Osteoblast (primary cell): Measurements from ENCODE around the gene UBXN10. TPM values are rescaled to one million over a fixed set of nuclear protein-coding genes. Genes with fewer than 3 reads are reported as not detected.

Experiments
- total RNA-seq: library from RNA; depleted of rRNA; stranded (reverse); fragments of >200 nt; gene quantifications from 2 replicates; pipeline ENCODE4 v1.2.3, GENCODE V29; 2012

The UBXN10 gene
- total RNA-seq, 1 donor, result under 0.01 TPM

Other genes starting within 250 kb of the UBXN10 start
- gene PLA2G2A, start 206.5 kb upstream of the UBXN10 start, total RNA-seq, result not detected in 2 replicates
- gene PLA2G5, start 115.9 kb upstream of the UBXN10 start, total RNA-seq, result 1.8 and 2.9 TPM in 2 replicates
- gene PLA2G2D, start 66.6 kb upstream of the UBXN10 start, total RNA-seq, result not detected in 2 replicates
- gene PLA2G2F, start 46.8 kb upstream of the UBXN10 start, total RNA-seq, result not detected in 2 replicates
- gene PLA2G2C, start 422 bp downstream of the UBXN10 start, total RNA-seq, result not detected in 2 replicates
- not detected in 2 replicates for gene VWA5B1, start 104.8 kb downstream of the UBXN10 start, total RNA-seq